ENCODE results near the gene GULP1. TPM values are rescaled to one million over a fixed set of nuclear protein-coding genes. Genes with fewer than 3 reads are reported as not detected.

The GULP1 gene
- total and polyA plus RNA-seq, 2 of the 4 experiments (the other 2 are of a cell fraction) = 24.4 to 40.1 TPM

DNA sequence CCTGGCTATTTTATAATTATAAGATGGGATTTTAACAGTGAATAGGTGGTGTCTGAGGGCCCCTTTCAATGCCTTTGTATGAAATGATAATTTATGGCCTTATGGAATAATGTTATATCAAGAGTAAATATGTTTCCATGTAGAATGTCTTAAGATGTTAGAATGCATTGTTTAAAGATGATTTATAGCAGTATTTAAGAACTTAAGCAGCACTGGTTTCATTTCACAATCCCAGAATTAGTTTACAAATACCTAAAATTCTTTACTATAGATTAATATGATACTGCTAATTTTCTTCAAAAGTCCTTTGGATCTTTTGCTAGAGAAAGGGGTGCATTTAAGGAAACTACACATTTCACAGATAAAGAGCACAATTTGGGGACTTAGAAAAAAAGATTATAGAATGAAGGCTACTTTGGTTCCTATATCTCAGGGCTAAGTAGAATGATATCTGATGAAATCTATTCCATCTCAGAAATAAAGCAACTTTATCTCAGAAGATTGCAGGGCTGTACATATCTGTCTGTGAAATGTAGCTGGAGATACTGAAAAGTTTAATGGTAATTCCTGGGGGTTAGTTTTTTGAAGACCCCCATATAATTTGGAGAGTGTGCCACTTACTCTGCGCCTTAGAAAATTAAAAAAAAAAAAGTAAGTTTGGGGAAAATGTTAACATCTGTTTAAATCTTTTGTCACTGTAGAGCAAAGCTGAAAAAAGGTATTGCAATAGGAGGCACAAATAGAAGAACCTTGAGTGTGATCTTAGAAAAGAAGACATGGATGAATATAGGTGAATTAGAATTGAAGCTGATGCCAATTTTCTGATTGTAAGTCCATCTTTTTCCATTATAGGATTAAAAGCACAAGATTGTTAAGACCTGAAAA, 123.4 kb downstream of the GULP1 start:
- Histone ChIP-seq H2BK20ac (ENCODE audit: low read depth, low read length) (no peak overlapping the region), H2BK120ac (ENCODE audit: low read depth, low read length) (0 out of 2 replicates have a peak overlapping the region, but pooled peaks have one; percentile 27), H3K18ac (ENCODE audit: low read depth, low read length) (no peak overlapping the region), H2BK15ac (ENCODE audit: low read depth, low read length) (no peak overlapping the region), H3K9me3 (ENCODE audit: control insufficient read depth, insufficient read depth, low read length) (0 out of 2 replicates have a peak, but pooled peaks cover 2% of the 10 kb centered on the region), H3K9me1 (ENCODE audit: insufficient read depth, low read length) (no peaks in the 10 kb centered on the region), H3K4me2 (ENCODE audit: low read depth, low read length) (peak overlapping the region; percentile 63; the same call in 1 of the 2 replicates), H3K23ac (ENCODE audit: low read depth, low read length) (peak overlapping the region; percentile 65; the same call in 1 of the 2 replicates), H3K4me3 (ENCODE audit: insufficient read depth, low read depth, low read length) (no peak overlapping the region), H3K9ac (ENCODE audit: low read depth, low read length) (no peak overlapping the region), H3K14ac (replicated peaks; ENCODE audit: low read depth, low read length) (no peak overlapping the region), H4K8ac (ENCODE audit: low read depth in 2 of 2, low read length in 2 of 2) (peak overlapping the region in 1 of 2 experiments; percentile 3; a peak in 1 of 4 replicates), H4K20me1 (ENCODE audit: insufficient read depth, low read length) (no peaks in the 10 kb centered on the region), H4K91ac (ENCODE audit: insufficient read depth, low read depth, low read length) (no peak overlapping the region), H2AK9ac (replicated peaks; ENCODE audit: low read depth, low read length, poor library complexity) (no peak overlapping the region), H3K56ac (ENCODE audit: extremely low read depth, insufficient read depth, low read length) (peak overlapping the region; percentile 6; the same call in 1 of the 2 replicates), H3K36me3 (ENCODE audit: control insufficient read depth, insufficient read depth, low read length) (no peaks in the 10 kb centered on the region), H2AK5ac (ENCODE audit: low read depth, low read length) (no peak overlapping the region), H2AFZ (replicated peaks; ENCODE audit: low read length, poor library complexity) (no peak overlapping the region), H3K79me1 (ENCODE audit: low read depth in 1 of 2, low read length in 2 of 2) (peaks cover 5 to 37% of the 10 kb centered on the region in 2 experiments; a peak in 3 of 4 replicates), H3K4me1 (ENCODE audit: control insufficient read depth, insufficient read depth, low read length) (no peaks in the 10 kb centered on the region; the same call in 1 of the 2 replicates), H3K4ac (ENCODE audit: low read depth, low read length) (no peak overlapping the region), H4K5ac (ENCODE audit: low read depth, low read length) (no peak overlapping the region), H3K27ac (ENCODE audit: insufficient read depth, low read length) (no peak overlapping the region; the same call in 1 of the 2 replicates), H2BK5ac (ENCODE audit: low read depth, low read length, poor library complexity, severe bottlenecking) (peak overlapping the region; percentile 53), H3K27me3 (ENCODE audit: control insufficient read depth, insufficient read depth, low read length) (no peaks in the 10 kb centered on the region)
- in situ Hi-C loops (cut with MboI; ENCODE audit: low sequenced_read_pairs) (no loop called here), intact Hi-C loops (cut with micrococcal nuclease) (no loop called here), dilution Hi-C loops (cut with HindIII; ENCODE audit: low sequenced_read_pairs, unreplicated experiment) (no loop called here)
- DNase-seq = peak; percentile 27
- CTCF ChIA-PET = interaction anchor here (0.6 kb wide), 1 partner anchor 572 kb away, joined by 4 read pairs; no protein-coding TSS in a partner anchor
- POLR2A ChIA-PET (ENCODE audit: unreplicated experiment) = no interaction called here
- WGBS, 2 experiments (ENCODE audit: extremely low coverage in 2 of 2, insufficient read length in 1 of 2) = no CpG with 5 or more reads among the region's 1 CpG
- no TSS peak for BruUV-seq (replicated peaks)
- ATAC-seq (ENCODE audit: low read depth) = peak; percentile 40
- TF ChIP-seq, protein P1, sequence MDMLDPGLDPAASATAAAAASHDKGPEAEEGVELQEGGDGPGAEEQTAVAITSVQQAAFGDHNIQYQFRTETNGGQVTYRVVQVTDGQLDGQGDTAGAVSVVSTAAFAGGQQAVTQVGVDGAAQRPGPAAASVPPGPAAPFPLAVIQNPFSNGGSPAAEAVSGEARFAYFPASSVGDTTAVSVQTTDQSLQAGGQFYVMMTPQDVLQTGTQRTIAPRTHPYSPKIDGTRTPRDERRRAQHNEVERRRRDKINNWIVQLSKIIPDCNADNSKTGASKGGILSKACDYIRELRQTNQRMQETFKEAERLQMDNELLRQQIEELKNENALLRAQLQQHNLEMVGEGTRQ (IDR thresholded peaks at IDR 0.05; ENCODE audit: low read depth, low read length) = no peak
- TF ChIP-seq BHLHE40 (IDR thresholded peaks at IDR 0.05; ENCODE audit: low read depth, low read length) (no peak), FOS (IDR thresholded peaks at IDR 0.05; ENCODE audit: low read depth, low read length) (no peak), MAZ (IDR thresholded peaks at IDR 0.05; ENCODE audit: borderline replicate concordance, low read depth, low read length) (no peak), RAD21 (IDR thresholded peaks at IDR 0.05; ENCODE audit: low read length) (no peak), NFE2L2 (IDR thresholded peaks at IDR 0.05; ENCODE audit: low read depth, low read length) (no peak), SMC3 (IDR thresholded peaks at IDR 0.05; ENCODE audit: low read depth, low read length) (no peak), MXI1 (IDR thresholded peaks at IDR 0.05; ENCODE audit: borderline replicate concordance, low read depth, low read length) (no peak), CEBPB (IDR thresholded peaks at IDR 0.05; ENCODE audit: low read depth, low read length) (no peak), RFX5 (IDR thresholded peaks at IDR 0.05; ENCODE audit: low read depth, low read length) (no peak), POLR2A (IDR thresholded peaks at IDR 0.05; ENCODE audit: low read depth, low read length) (no peak), MAFK (IDR thresholded peaks at IDR 0.05; ENCODE audit: low read depth, low read length) (no peak)
- TF ChIP-seq, protein P2, sequence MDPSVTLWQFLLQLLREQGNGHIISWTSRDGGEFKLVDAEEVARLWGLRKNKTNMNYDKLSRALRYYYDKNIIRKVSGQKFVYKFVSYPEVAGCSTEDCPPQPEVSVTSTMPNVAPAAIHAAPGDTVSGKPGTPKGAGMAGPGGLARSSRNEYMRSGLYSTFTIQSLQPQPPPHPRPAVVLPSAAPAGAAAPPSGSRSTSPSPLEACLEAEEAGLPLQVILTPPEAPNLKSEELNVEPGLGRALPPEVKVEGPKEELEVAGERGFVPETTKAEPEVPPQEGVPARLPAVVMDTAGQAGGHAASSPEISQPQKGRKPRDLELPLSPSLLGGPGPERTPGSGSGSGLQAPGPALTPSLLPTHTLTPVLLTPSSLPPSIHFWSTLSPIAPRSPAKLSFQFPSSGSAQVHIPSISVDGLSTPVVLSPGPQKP (IDR thresholded peaks at IDR 0.05; ENCODE audit: borderline replicate concordance, low read depth, low read length) = no peak
- TF ChIP-seq, protein P3, sequence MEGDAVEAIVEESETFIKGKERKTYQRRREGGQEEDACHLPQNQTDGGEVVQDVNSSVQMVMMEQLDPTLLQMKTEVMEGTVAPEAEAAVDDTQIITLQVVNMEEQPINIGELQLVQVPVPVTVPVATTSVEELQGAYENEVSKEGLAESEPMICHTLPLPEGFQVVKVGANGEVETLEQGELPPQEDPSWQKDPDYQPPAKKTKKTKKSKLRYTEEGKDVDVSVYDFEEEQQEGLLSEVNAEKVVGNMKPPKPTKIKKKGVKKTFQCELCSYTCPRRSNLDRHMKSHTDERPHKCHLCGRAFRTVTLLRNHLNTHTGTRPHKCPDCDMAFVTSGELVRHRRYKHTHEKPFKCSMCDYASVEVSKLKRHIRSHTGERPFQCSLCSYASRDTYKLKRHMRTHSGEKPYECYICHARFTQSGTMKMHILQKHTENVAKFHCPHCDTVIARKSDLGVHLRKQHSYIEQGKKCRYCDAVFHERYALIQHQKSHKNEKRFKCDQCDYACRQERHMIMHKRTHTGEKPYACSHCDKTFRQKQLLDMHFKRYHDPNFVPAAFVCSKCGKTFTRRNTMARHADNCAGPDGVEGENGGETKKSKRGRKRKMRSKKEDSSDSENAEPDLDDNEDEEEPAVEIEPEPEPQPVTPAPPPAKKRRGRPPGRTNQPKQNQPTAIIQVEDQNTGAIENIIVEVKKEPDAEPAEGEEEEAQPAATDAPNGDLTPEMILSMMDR (conservative IDR thresholded peaks at IDR 0.05; ENCODE audit: low read depth, low read length) = no peak
